ENCODE results near the gene SCG2. TPM values are rescaled to one million over a fixed set of nuclear protein-coding genes. Genes with fewer than 3 reads are reported as not detected.

Gene SCG2
- total and polyA plus RNA-seq, 2 of the 4 experiments (the other 2 are of a cell fraction), result 0.36 to 0.46 TPM

Other genes with a start within 250 kb of the SCG2 start
- gene AP1S3, start 235.2 kb upstream of the SCG2 start, total RNA-seq (2012; rRNA removed), result 2.5 and 5.8 TPM in 2 replicates
- gene AP1S3, start 235.2 kb upstream of the SCG2 start, polyA plus RNA-seq (2012; rRNA removed), result 3.1 and 4.1 TPM in 2 replicates

All from IMR-90 (cell line).